HepG2 (cell line): ENCODE measurements around the gene SLC34A3. TPM values are rescaled to one million over a fixed set of nuclear protein-coding genes. Genes with fewer than 3 reads are reported as not detected.

ENCODE experiments used
- CENPBD1 ChIP-seq: sonication (generic); formaldehyde crosslinking; IDR thresholded peaks from 2 replicates; pipeline ENCODE4 v1.8.0; 2022; ENCODE audit warnings: missing genetic modification reagents, low read depth, mild to moderate bottlenecking, borderline replicate concordance
- E2F5 ChIP-seq: sonication (generic); formaldehyde crosslinking; conservative IDR thresholded peaks from 2 replicates; pipeline ENCODE4 v1.4.0; 2020; ENCODE audit warnings: missing genetic modification reagents
- FOXK1 ChIP-seq: sonication (generic); formaldehyde crosslinking; IDR thresholded peaks from 2 replicates; pipeline ENCODE4 v1.4.0; 2020; ENCODE audit warnings: low read depth, missing genetic modification reagents, borderline replicate concordance
- FOXO1 ChIP-seq: sonication (generic); formaldehyde crosslinking; IDR thresholded peaks from 2 replicates; pipeline ENCODE4 v1.4.0; 2020; ENCODE audit warnings: missing genetic modification reagents
- HNRNPLL ChIP-seq: fragments of 200-400 bp; formaldehyde crosslinking; IDR thresholded peaks from 2 replicates; pipeline ENCODE4 v1.6.1; 2017; ENCODE audit warnings: mild to moderate bottlenecking, low read depth, low read length; ENCODE audit not compliant: poor library complexity, severe bottlenecking
- KDM5B ChIP-seq: sonication (generic); formaldehyde crosslinking; IDR thresholded peaks from 2 replicates; pipeline ENCODE4 v1.4.0; 2020; ENCODE audit warnings: missing genetic modification reagents, mild to moderate bottlenecking, borderline replicate concordance
- LBX2 ChIP-seq: sonication (generic); formaldehyde crosslinking; IDR thresholded peaks from 2 replicates; pipeline ENCODE4 v1.5.0; 2020; ENCODE audit warnings: missing genetic modification reagents, mild to moderate bottlenecking, borderline replicate concordance
- MLLT10 ChIP-seq: sonication (generic); formaldehyde crosslinking; IDR thresholded peaks from 2 replicates; pipeline ENCODE4 v1.4.0; 2020; ENCODE audit warnings: missing genetic modification reagents
- PBX3 ChIP-seq: sonication (generic); formaldehyde crosslinking; IDR thresholded peaks from 2 replicates; pipeline ENCODE4 v1.8.1; 2023; ENCODE audit warnings: missing genetic modification reagents, inconsistent platforms, borderline replicate concordance
- POGK ChIP-seq: sonication (generic); formaldehyde crosslinking; conservative IDR thresholded peaks from 2 replicates; pipeline ENCODE4 v1.8.0; 2022; ENCODE audit warnings: mild to moderate bottlenecking, moderate library complexity, missing genetic modification reagents
- PREB ChIP-seq: sonication (generic); formaldehyde crosslinking; IDR thresholded peaks from 2 replicates; pipeline ENCODE4 v1.4.0; 2020; ENCODE audit warnings: missing genetic modification reagents
- SAFB2 ChIP-seq: sonication (generic); formaldehyde crosslinking; IDR thresholded peaks from 2 replicates; pipeline ENCODE4 v1.5.1; 2020; ENCODE audit warnings: missing genetic modification reagents, low read depth, mild to moderate bottlenecking, borderline replicate concordance
- SIX4 ChIP-seq: sonication (generic); formaldehyde crosslinking; IDR thresholded peaks from 2 replicates; pipeline ENCODE4 v1.4.0; 2020; ENCODE audit warnings: missing genetic modification reagents
- SNAI1 ChIP-seq: sonication (generic); formaldehyde crosslinking; IDR thresholded peaks from 2 replicates; pipeline ENCODE4 v1.5.0; 2020; ENCODE audit warnings: mild to moderate bottlenecking, missing genetic modification reagents, borderline replicate concordance
- ZMYM4 ChIP-seq: sonication (generic); formaldehyde crosslinking; IDR thresholded peaks from 2 replicates; pipeline ENCODE4 v1.8.1; 2023; ENCODE audit warnings: mild to moderate bottlenecking, missing genetic modification reagents
- ZNF282 ChIP-seq: fragments of 450-650 bp; IDR thresholded peaks from 2 replicates; pipeline ENCODE4 v1.6.1; 2018; ENCODE audit not compliant: partially characterized antibody
- ZNF329 ChIP-seq: sonication (generic); formaldehyde crosslinking; IDR thresholded peaks from 2 replicates; pipeline ENCODE4 v1.9.0; 2021; ENCODE audit warnings: low read depth, mild to moderate bottlenecking, missing genetic modification reagents
- ZNF33A ChIP-seq: sonication (generic); formaldehyde crosslinking; IDR thresholded peaks from 2 replicates; pipeline ENCODE4 v1.5.1; 2020; ENCODE audit warnings: missing genetic modification reagents, mild to moderate bottlenecking, moderate library complexity, borderline replicate concordance
- ZNF382 ChIP-seq: sonication (generic); formaldehyde crosslinking; IDR thresholded peaks from 2 replicates; pipeline ENCODE4 v1.5.0; 2020; ENCODE audit warnings: missing genetic modification reagents, mild to moderate bottlenecking, borderline replicate concordance
- ZNF709 ChIP-seq: sonication (generic); formaldehyde crosslinking; IDR thresholded peaks from 2 replicates; pipeline ENCODE4 v1.5.0; 2020; ENCODE audit warnings: mild to moderate bottlenecking, missing genetic modification reagents
- ZNF768 ChIP-seq: sonication (generic); formaldehyde crosslinking; IDR thresholded peaks from 2 replicates; pipeline ENCODE4 v1.4.0; 2020; ENCODE audit warnings: missing genetic modification reagents
- ZUFSP ChIP-seq: sonication (generic); formaldehyde crosslinking; IDR thresholded peaks from 2 replicates; pipeline ENCODE4 v1.9.0; 2021; ENCODE audit warnings: missing genetic modification reagents, mild to moderate bottlenecking, borderline replicate concordance
- polyA plus RNA-seq, 8 experiments: library from polyadenylated mRNA; depleted of rRNA in 3 of 8; stranded (reverse) in 7 of 8; unstranded in 1 of 8; fragments of >200 nt; fragmentation: Illumina TruSeq in 4 of 8; extraction: Trizol in 4 of 8; gene quantifications; 2 replicates each; pipeline versions ENCODE4 v1.2.1 to v1.2.3, GENCODE V29; 2011 to 2016; ENCODE audit warnings: low read depth in 4 of 8, missing spikeins in 1 of 8, mixed read lengths in 1 of 8; ENCODE audit not compliant: insufficient read depth in 1 of 8
- total RNA-seq, 5 experiments: library from RNA; depleted of rRNA; stranded (reverse); fragments of >200 nt; fragmentation: Illumina TruSeq; extraction: Trizol; gene quantifications; 2 replicates each; pipeline ENCODE4 v1.2.3, GENCODE V29; 2016; ENCODE audit warnings: low read depth in 1 of 5

Gene SLC34A3
- total and polyA plus RNA-seq, 2 of the 13 experiments (the other 11 are each of a cell fraction or from before 2014, with no cell fraction given), result 0.07 to 1.0 TPM

GRCh38 chr9:137234055-137234697, 3.5 kb downstream of the SLC34A3 start (continued):
- TF ChIP-seq ZNF768 (no peak), LBX2 (no peak), POGK (no peak), FOXK1 (no peak), ZNF709 (no peak), ZNF382 (CRISPR knock-in tag) (no peak), SIX4 (no peak), KDM5B (CRISPR knock-in tag) (no peak), ZNF33A (CRISPR knock-in tag) (no peak), ZNF282 (no peak), PBX3 (CRISPR knock-in tag) (no peak), E2F5 (CRISPR knock-in tag) (no peak), MLLT10 (no peak), HNRNPLL (peak; percentile 16), ZNF329 (CRISPR knock-in tag) (no peak), SAFB2 (no peak), ZMYM4 (CRISPR knock-in tag) (0 out of 2 replicates have a peak, but pooled peaks have one; percentile 17), PREB (CRISPR knock-in tag) (no peak), FOXO1 (CRISPR knock-in tag) (no peak), SNAI1 (CRISPR knock-in tag) (no peak), CENPBD1 (CRISPR knock-in tag) (no peak), ZUFSP (CRISPR knock-in tag) (no peak)
